Hematopoietic multipotent progenitor cell (in vitro differentiated cells): ENCODE results near the gene NFAM1. TPM values are rescaled to one million over a fixed set of nuclear protein-coding genes. Genes with fewer than 3 reads are reported as not detected.

ENCODE experiments used
- DNase-seq, 3 donors: peaks; one replicate each; pipeline ENCODE4 v3.0.0-alpha.2; 2011 to 2015; ENCODE audit warnings: low read depth in 2 of 3, low spot score in 2 of 3
- total RNA-seq: library from RNA; depleted of rRNA; stranded (reverse); fragments of >200 nt; gene quantifications from one replicate; pipeline ENCODE4 v1.2.3, GENCODE V29; 2012

The NFAM1 gene
- total RNA-seq, 1 donor: 3.0 TPM

GRCh38 chr22:42365111-42365865 is 66.9 kb downstream of the NFAM1 start:
- no peak for DNase-seq

GRCh38 chr22:42364604-42365110 is 67.5 kb downstream of the NFAM1 start:
- DNase-seq: no peak

- no peak for DNase-seq
Observed at GRCh38 chr22:42363892-42364291, 68.3 kb downstream of the NFAM1 start.

- DNase-seq: no peak
Observed at GRCh38 chr22:42361523-42361922, 70.7 kb downstream of the NFAM1 start.

- DNase-seq: no peak
Observed at GRCh38 chr22:42360348-42360747, 71.9 kb downstream of the NFAM1 start.

- no peak for DNase-seq
Observed at GRCh38 chr22:42358643-42359558, 73.3 kb downstream of the NFAM1 start.

GRCh38 chr22:42357634-42358296 is 74.4 kb downstream of the NFAM1 start:
- DNase-seq: no peak

- DNase-seq: no peak
Observed at GRCh38 chr22:42357221-42357620, 75.0 kb downstream of the NFAM1 start.

- no peak for DNase-seq
Observed at GRCh38 chr22:42356533-42356932, 75.7 kb downstream of the NFAM1 start.

GRCh38 chr22:42353883-42354727 is 78.1 kb downstream of the NFAM1 start:
- no peak for DNase-seq

- DNase-seq: no peak
Observed at GRCh38 chr22:42350373-42350772, 81.8 kb downstream of the NFAM1 start.

- DNase-seq: no peak
Observed at GRCh38 chr22:42347281-42347824, 84.8 kb downstream of the NFAM1 start.

GRCh38 chr22:42346722-42347121 is 85.5 kb downstream of the NFAM1 start:
- DNase-seq: no peak

GRCh38 chr22:42345458-42345857 is 86.7 kb downstream of the NFAM1 start:
- no peak for DNase-seq

- no peak for DNase-seq
Observed at GRCh38 chr22:42344361-42344905, 87.8 kb downstream of the NFAM1 start.

GRCh38 chr22:42343531-42344081 is 88.6 kb downstream of the NFAM1 start:
- no peak for DNase-seq

GRCh38 chr22:42343121-42343454 is 89.1 kb downstream of the NFAM1 start:
- DNase-seq: peak in 1 of 3 donors; percentile 33

- DNase-seq: no peak
Observed at GRCh38 chr22:42342426-42343120, 89.6 kb downstream of the NFAM1 start.

GRCh38 chr22:42341779-42342178 is 90.4 kb downstream of the NFAM1 start:
- DNase-seq: no peak
